CD4-positive, alpha-beta T cell treated with Interleukin-12 subunit alpha and Interleukin-12 subunit beta, for 1 hour (primary cell): ENCODE results near the gene LRP1B.

Experiments
- DNase-seq: peaks from one replicate; pipeline ENCODE4 v3.0.0-alpha.2; 2020

The LRP1B gene

DNA sequence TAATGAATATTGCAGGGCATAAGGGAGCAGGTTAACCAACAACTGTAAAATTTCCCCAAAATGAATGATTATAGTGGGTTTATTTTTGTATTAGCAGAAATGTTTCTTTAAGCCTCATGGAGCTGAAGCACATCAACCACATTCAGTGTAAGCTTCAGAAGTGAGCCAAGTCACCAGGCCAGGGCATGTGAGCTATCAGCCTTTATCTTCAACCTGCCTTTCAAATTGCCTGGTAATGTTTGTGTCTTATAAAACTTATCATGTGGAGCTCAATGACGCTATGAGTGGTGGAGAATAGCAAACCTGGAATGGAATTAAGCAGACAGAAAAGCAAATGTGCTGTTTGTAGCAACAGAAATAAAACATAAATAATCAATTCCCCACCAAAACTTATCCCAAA lies 1068.4 kb downstream of the LRP1B start:
- no peak for DNase-seq

DNA sequence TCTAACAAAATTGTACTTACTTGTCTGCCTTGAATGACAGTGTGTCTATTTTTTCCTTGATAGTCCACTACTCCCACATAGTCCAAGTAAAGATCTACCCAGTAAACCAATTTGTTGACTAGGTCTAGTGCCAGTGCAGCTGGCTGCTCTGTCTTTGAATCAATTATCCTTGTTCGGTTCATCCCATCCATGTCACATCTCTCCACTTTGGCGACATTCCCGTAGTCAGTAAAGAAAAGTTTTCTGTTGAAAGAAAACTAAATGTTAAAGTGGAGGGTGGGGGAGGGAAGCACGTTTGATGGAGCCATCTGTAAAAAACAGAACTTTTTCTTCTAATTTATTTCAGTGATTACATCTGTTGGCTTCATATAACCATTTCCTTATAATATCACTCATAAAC lies 1068.8 kb downstream of the LRP1B start:
- DNase-seq = no peak

DNA sequence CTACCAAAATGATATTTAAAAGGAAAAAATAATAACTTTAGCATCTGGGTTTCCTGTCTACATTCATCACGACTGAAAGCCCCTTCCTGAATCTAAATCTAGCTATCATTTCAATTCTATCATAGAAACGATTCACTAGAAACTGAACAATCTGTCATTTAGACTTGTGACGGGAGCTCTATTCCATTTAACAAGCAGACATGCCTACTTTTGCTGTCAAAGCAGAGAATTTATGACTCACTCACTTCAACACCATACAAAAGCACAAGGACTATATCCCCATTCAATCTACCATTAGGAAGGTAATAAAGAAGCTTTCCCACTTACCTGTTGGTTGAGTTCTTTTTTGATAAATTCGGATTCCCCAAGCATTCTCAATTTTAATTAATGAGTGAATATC lies 1072.3 kb downstream of the LRP1B start:
- DNase-seq = no peak

DNA sequence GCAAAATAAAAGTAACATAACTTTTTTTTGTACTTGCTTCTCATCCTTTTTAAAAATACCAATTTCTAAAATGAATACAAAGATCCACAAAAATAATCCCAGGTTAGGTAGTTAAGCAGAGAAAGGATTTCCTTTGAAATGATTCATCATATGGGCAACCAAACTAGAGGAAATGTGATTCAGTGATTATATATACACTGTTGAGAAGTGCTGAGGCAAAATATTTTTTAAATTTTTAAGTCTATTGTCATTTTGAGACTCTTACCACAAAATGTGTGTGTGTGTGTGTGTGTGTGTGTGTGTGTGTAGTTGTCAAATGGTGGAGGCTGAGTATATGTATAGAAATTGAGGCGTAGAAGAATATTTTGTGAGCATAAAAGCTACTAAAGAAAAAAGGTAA lies 1075.3 kb downstream of the LRP1B start:
- DNase-seq = no peak

DNA sequence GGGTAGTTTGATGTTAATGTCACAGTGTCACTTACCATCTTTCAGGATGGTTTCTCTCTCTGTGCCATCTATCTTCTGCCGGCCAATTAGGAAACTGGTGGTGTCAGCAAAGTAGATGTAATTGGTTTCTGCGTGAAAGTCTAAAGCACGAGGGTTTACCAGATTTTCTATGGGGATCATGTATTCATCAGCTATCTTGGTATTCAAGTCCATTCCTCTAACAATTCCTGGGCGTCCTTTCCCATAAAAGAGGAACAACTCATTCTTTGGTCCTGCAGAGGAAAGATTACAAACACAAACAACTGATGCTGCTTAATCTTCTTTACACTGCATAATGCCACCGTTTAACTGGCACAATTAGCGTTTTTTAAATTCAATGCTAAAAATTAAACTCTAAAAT lies 1081.9 kb downstream of the LRP1B start:
- no peak for DNase-seq

DNA sequence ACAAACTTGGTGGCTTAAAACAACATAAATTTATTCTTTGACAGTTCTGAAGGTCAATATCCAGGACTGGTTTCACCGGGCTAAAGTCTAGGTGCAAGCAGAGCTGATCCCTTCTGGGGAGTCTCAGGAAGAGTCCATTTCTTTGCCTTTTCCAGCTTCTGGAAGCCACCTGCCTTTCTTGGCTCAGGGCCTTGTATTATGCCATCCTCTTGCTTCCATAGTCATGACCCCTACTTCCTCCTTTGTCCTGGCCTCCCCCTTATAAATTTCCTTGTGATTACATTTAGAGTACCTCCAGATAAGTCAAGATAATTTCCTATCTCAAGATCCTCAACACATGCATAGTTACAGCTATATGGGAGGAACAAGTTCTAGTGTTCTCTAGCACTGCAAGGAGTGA lies 1089.5 kb downstream of the LRP1B start:
- DNase-seq = no peak

DNA sequence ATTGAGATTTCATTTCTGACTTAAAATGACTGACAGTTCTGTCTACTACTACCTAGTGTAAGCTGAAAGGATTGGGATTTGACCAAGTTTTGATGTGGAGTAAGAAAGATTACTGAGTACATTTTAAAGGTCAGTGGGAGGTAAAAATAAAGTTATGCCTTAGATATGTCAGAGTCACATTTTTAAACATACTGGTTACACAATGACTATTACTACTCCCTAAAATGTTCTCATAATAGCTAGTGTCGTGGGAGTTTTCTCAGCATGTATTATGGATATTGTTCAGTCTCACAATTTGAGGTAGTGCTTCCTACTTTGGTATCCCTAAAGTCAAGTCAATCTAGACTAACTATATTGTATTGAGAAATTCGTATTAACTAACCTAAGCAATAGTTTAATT lies 1092.5 kb downstream of the LRP1B start:
- no peak for DNase-seq

DNA sequence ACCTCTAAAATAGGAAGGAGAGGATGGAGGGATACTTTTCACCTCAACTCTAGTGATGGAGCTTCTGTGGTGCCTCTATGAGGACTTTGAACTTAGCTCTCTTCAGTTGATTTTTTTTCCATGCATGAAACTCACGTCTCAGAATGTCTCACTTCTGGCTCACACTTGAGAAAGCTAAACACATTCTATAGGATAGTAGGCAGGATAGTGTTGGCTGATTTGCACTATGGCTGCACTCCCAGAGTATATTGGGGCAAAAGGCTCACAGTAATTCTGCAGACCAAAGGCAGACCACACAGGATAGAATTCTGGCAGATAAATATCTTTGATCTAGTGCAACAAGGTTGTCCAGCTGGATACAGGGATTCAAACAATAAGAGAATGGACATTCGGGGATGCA lies 1093.5 kb downstream of the LRP1B start:
- no peak for DNase-seq

DNA sequence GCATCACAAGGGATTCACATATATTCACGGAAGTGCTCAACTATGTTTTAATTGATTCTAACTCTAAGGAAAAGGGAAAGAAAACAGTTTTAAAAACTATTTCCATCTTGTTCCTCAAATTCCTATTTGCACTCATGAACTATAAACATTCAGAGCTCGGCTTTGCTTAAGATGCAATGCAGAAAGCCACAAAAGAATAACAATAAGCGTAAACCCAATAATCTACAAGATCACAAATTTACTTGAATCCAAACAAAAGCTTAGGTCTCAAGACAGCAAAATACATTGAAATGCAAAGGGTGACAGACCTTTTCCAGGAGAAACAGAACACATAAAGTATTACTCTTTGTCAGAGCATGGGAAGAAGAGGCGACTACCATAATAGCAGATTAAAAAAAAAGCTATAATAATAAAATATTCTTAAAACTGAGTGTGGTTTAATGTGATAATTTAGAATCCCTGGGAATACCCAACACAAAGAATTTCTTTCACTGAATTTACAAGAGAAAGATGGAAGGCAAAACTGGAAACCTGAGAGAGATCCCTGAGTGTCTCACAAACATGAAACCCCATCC lies 1094.9 kb downstream of the LRP1B start:
- DNase-seq = no peak

DNA sequence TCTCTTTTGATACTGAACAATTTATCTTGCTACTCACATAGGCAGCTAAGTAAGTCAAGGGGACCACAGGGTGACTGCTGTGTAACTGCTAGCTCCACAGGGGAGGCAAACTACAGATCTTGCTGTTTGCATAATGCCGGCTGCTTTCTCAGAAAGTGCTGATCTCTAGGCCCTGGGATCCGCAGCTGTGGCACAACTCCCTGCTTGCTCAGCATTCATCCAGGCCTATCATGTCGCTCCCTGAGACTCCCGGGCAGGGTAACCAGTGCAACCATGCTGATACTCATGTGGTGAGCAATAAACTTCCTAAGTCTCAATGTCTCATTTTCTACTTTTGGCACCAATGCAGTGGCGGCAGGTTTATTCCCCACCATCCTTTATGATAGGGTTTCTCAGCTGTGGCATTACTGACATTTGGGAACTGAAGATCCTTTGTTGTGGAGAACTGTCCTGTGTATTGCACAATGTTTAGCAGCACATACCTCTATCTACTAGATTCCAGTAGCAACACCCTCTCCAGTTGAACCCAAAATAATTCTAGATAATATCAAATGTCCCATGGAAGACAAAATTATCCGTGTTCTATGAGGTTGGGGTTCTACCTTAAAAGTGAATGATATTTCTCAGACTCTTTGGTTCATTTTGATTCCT lies 1101.3 kb downstream of the LRP1B start:
- DNase-seq = no peak

DNA sequence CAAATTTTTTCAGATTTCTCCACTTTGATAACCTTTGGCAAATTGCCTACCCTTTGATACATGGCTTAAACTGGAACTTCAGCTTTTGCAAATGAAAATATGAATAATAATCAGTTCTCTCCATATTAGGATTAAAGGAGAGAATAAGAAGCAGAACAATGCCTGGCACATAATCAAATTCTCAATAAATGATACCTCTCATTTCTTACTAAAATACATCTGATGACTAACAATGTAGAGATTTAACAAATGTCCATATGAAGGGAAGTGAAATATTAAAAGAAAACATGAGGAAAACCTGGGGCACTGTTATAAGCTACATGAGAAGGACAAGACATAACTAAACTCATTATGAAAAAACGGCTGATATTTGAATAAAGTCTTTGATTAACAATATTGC lies 1103.6 kb downstream of the LRP1B start:
- DNase-seq = no peak

DNA sequence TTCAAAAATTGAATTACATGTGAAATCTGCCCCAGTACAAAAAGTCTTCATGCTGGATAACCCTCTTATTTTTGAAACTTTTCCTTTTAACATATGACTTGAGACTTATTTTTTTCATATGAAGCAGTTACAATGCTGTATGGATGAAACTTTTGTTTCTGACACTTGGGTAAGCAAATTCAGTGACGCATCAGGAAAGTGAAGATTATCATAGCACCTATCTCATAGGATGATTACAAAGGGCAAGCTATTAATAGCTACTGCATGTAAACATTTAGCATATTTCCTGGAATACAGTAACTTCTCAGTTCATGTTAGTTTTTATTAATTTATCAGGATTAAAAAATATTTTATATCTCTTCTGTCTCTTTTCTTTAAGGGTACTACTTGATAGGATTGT lies 1109.2 kb downstream of the LRP1B start:
- DNase-seq = no peak

DNA sequence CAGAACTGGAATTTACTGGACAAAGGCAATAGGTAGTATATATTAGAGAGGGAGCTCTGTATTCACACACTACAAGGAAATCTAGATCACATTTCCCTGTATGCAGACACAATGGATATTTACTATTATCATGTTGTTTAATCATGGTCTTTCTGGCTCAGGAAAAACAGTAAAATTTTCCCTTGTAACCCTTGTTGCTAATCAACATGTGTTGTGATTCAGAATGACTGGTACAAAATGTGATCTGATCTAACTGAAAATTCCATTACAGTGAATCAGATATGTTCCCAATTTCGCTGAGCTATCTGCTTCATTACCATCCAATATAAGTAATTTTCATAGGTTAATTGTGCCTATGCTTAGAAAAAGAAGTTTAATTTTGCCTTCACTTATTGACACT lies 1109.7 kb downstream of the LRP1B start:
- DNase-seq = no peak

DNA sequence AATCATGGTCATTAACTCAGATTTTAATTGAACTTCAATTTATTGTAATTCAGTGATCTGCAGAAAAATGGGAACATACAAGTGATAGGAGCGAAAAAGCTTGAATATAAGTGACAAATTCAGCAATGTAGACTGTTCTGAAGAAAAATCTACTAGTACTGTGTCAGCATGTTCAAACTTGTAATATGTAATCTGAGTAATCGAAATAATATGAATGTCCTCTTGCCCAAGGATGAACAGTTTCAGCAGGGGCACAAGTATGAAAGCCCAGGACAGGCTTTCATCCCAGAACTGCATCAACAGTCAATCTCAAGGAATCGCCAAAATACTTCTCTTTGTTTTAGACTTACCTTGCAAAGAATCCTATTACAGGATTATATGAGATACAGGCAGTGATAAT lies 1110.5 kb downstream of the LRP1B start:
- no peak for DNase-seq

DNA sequence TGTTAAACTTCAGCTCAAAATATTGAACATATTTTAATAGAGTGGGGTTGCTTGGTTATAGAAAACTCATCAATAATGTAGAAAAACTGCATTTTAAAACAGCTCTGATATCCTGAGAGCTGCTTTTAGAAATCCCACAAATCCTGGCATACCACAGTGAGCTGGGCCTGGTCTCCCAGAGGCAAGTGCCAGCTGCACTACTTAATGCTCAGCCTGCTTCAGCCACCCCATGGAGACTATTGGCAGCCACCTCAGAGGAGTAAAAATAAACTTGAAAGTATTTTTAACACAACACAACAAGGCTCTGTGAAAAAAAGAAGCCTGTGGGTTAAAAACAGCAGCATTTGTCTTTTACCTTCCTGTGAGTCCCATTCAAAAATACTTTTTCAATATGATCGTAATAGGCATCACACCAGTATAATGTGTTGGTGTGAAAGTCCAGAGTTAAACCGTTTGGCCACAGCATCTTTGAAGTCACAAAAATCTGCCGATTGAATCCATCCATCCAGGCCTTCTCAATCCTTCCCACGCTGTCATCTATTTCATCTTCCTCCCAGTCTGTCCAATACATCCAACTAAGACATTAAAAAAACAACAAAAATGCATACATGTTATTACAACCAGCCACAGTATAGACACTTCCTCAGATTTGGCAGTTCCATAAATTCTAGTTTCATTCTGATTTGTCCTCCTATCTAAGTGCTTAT lies 1115.3 kb downstream of the LRP1B start:
- DNase-seq = no peak

DNA sequence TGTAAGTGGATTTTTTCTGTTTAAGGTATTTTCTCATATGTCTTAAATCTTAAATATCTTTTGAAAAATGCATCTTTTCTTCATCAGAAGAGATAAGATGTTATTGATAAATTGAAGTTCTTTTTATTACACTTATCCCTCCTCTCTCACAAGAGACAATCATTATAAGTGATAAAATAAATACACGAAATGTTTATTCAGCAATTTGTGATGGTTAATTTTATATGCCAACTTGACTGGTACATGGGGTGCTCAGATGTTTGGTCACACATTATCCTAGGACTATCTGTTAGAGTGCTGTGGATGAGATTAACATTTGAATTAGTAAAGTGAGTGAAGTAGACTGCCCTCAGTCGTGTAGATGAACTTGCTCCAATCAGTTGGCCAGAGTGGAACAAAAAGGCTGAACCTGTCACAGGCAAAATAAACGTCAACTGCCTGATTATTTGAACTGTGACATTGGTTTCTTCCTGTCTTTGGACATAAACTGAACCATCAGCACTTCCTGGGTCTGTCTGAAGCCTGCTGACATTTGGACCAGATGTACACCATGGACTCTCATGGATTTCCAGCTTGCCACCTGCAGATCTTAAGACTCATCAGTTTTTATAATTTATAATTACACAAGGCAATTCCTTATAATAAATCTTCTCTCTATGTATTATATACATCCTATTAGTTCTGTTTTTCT lies 1126.7 kb downstream of the LRP1B start:
- DNase-seq = no peak

DNA sequence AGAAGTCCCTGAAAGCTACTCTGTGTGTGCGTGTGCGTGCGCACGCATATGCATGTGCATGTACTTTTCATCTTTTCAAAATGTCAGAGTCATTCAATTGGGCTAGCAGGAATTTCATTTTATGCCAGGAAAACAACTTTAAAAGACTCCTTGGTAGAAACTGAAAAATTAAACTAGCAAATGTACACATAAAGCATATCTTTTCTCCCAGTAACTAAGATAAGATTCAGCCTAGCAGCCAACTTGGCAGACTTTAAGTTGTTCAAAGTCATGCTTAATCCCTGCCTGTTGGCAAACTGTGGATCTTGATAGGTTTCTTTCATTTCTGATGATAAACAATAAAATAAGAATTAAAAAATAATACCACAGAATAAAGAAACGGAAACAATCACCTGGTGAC lies 1129.1 kb downstream of the LRP1B start:
- DNase-seq = no peak

DNA sequence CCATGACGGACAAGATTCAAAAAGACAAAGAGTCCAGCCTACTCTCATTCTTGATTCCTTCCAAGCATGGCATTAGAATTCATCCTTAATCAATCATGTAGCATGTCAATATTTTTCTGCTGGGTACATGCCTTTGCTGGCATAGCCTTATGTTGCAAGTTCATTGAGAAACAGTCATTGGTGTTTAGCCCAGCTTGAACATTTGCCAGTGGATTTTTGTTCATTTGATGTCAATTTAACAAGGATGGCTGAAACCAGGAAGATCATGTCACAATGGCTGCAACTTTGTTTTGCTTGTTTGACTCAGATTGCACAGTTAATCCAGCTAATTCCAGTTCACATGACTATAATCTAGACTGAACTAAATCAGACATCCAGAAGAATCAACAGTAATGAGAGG lies 1132.2 kb downstream of the LRP1B start:
- DNase-seq = no peak

DNA sequence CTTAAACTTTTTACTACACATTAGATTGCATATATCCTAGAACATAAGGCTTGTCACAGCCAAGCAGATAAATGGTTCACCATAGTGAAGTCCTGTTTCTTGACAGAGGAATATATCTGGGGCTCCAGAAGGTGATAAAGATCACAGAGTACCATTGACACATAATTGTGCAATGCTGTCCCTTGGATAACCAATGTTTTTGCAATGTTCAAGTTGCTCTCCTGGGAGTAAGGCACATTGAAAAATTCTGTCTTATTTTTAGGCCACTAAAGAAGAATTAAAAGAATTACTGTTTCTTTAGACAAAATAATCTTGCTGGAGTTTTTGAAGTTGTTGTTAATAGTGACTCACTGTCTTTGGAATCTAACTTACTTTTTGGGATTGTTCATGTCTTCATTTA lies 1132.8 kb downstream of the LRP1B start:
- no peak for DNase-seq

DNA sequence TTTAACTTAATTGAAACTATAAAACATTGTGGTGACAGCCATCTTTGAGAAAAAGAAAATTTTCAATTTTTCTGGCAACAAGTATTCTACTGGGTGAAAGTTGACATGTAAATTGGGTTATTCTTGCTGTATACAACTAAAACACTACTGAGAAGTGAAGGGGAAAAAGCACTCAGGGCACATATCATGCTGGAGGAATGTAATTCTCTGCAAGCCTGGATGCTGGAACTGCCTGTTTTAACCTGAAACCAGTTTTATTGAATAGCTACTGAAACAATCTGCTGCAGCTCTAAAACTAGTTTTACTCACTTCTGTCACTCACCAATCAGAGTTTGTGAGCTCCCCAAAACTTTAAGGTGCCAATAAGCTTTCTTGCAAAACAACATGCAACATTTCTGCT lies 1136.0 kb downstream of the LRP1B start:
- DNase-seq = no peak

DNA sequence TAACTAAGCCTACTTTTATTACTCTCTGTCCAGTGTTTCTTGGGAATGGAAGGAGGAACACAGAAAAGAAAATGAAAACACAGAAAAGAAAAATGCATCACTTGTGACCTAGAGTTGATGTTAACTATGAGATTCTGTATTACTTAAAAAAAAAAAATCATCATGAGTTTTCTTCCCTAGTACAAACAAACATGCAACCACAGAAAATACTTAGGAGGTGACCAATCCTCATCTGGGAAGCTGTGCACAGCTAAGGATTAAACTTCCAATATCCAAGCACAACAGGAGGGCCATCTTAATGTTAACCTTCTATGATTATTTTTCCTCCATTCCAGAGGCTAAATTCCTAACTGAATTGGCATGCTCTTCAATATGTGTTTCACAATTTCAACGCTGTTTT lies 1140.4 kb downstream of the LRP1B start:
- no peak for DNase-seq

DNA sequence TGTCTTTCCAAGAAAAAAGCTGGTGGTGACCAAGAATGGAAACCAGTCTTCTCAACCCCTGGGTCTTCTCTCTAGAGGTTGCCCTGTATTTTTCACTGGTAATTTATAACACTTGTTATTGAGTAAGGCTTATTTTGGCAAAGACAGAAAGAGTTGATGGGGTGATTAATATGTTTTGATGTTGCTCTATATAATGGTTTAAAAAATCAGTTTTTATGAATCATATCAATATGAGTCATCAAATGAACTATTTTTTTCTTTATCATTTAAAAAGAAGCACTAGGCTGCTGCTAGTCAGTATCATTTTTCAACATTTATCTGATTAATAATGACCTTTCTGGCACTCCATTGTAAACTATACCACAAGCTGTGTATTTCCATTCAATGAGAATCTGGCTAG lies 1142.2 kb downstream of the LRP1B start:
- no peak for DNase-seq

DNA sequence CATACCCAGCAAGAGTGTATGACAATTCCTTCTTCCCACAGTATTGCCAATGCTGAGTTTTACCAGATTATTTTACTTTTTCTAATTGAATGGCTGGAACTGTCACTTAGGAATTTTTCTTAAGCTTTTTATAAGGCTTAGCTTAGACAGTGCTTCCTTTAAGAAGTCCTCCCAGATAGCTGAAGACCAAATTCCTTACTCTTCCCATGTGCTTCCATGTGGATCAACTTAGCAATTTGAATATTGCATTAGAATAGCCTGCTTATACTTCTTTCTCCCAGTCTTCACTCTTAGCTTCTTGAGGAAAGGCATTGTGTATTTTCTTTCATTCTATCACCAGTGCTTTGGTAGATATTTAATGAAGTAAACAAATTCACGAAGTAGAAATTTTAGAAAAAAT lies 1144.4 kb downstream of the LRP1B start:
- no peak for DNase-seq

DNA sequence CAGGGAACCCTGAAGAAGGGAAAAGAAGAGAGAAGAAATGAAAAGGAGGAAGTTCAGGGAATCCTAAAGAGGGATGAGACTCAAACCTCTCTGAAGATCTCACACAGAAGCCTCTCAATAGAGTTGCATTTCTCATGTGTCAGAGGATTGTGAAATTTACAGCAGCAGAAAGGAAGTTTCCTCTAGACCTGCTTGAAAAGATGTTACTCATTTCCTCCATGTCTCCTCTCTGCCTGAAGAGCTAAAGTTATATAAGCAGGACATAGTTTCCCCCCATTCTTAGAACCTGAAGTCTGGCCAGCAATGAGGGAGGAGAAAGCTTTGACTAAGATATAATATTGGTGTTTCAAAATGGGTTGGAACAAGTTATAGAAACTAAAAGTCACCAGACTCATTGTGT lies 1155.6 kb downstream of the LRP1B start:
- DNase-seq = no peak
